Measurements from ENCODE around the gene RIMS4. TPM values are rescaled to one million over a fixed set of nuclear protein-coding genes. Genes with fewer than 3 reads are reported as not detected.

RIMS4 gene
- total and polyA plus RNA-seq, 9 of the 15 experiments (the other 6 are each of a cell fraction or from before 2014, with no cell fraction given) = 0.04 TPM; not detected in 8

DNA sequence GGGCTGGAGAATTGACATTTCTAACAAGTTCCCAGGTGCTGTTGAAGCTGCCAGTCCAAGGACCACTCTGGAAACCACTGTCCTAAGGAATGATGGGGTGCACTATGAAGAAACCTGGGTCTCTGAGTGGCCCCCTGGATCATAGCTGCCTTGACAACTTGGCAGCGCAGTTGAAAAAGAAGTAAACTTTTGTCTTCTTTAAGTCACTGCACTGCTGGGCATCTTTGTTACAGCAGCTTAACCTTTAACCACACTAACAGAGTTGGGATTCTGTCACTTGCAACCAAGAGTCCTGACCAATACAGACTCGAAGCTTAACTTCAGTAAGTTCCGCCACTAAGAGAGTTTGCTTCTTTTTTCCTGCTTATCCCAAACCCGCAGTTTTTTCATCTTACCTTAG, 73.2 kb downstream of the RIMS4 start:
- Histone ChIP-seq H2AFZ (ENCODE audit: low read depth, low read length) (no peak overlapping the region), H3K4me1 (replicated peaks in 1 of 2; ENCODE audit: control insufficient read depth in 2 of 2, insufficient read depth in 2 of 2, low read length in 2 of 2) (no peaks in the 10 kb centered on the region; a peak in 1 of 5 replicates), H3K9me3 (replicated peaks; ENCODE audit: control insufficient read depth, insufficient read depth, low read depth, low read length) (no peaks in the 10 kb centered on the region; the same call in 1 of the 2 replicates), H3K4me3 (no peak overlapping the region), H3K4me2 (ENCODE audit: insufficient read depth, low read length) (no peak overlapping the region), H3K9ac (ENCODE audit: insufficient read depth in 1 of 2, low read depth in 2 of 2, low read length in 2 of 2) (no peak overlapping the region), H3K36me3 (ENCODE audit: control insufficient read depth, insufficient read depth, low read length) (no peaks in the 10 kb centered on the region), H3K9me1 (ENCODE audit: control insufficient read depth, insufficient read depth, low read length) (no peaks in the 10 kb centered on the region), H3K79me2 (ENCODE audit: control insufficient read depth, insufficient read depth, low read length) (no peaks in the 10 kb centered on the region), H4K20me1 (replicated peaks; ENCODE audit: control insufficient read depth, insufficient read depth, low read length) (no peaks in the 10 kb centered on the region), H3K27ac (ENCODE audit: extremely low read depth, low read depth, low read length) (no peak overlapping the region), H3K27me3 (ENCODE audit: control insufficient read depth in 2 of 2, insufficient read depth in 2 of 2, low read length in 2 of 2) (no peaks in the 10 kb centered on the region; a peak in 2 of 5 replicates)
- POLR2A ChIA-PET = interaction anchor here (1.3 kb wide), 1 partner anchor 12 kb away, joined by 4 read pairs; no protein-coding TSS in a partner anchor
- CTCF ChIA-PET (ENCODE audit: low intra/inter-chr PET ratio) = no interaction called here
- peak; percentile 86 for TF ChIP-seq ZNF12 (CRISPR knock-in tag; IDR thresholded peaks at IDR 0.05)
- TF ChIP-seq, protein P1, sequence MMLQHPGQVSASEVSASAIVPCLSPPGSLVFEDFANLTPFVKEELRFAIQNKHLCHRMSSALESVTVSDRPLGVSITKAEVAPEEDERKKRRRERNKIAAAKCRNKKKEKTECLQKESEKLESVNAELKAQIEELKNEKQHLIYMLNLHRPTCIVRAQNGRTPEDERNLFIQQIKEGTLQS (IDR thresholded peaks at IDR 0.05) = no peak
- TF ChIP-seq, protein P1 (CRISPR knock-in tag; conservative IDR thresholded peaks at IDR 0.05) = no peak
- ATAC-seq (no peak), DNase-seq (ENCODE audit: extremely low read depth in 1 of 4, low spot score in 3 of 4) (no peak), FAIRE-seq (no peak)
- WGBS (ENCODE audit: insufficient coverage, low coverage, missing lambda C conversion rate) = 52% methylated on average over 4 of the region's 4 CpGs
- intact Hi-C loops (cut with micrococcal nuclease) (no loop called here), in situ Hi-C loops (cut with MboI) (no loop called here)
- BruUV-seq (replicated peaks) = no TSS peak
